Parathyroid adenoma (tissue), 2 donors: ENCODE results near the gene NMNAT2.

Source experiments
- H2AFZ ChIP-seq: fragments of 300-600 bp; sonication (generic); one replicate; pipeline ENCODE4 v1.7.0; 2017; ENCODE audit warnings: antibody characterized with exemption, mild to moderate bottlenecking
- H3K27ac ChIP-seq: fragments of 300-600 bp; sonication (generic); one replicate; pipeline ENCODE4 v1.7.0; 2017
- H3K27me3 ChIP-seq: fragments of 300-600 bp; sonication (generic); one replicate; pipeline ENCODE4 v1.7.0; 2017; ENCODE audit warnings: low read length; ENCODE audit not compliant: control insufficient read depth, insufficient read depth
- H3K36me3 ChIP-seq: fragments of 300-600 bp; sonication (generic); one replicate; pipeline ENCODE4 v1.7.0; 2017; ENCODE audit warnings: low read length; ENCODE audit not compliant: control insufficient read depth, insufficient read depth
- H3K4me1 ChIP-seq: fragments of 300-600 bp; sonication (generic); one replicate; pipeline ENCODE4 v1.7.0; 2017; ENCODE audit warnings: control low read depth
- H3K4me2 ChIP-seq: fragments of 300-600 bp; sonication (generic); one replicate; pipeline ENCODE4 v1.7.0; 2017; ENCODE audit warnings: low read length
- H3K4me3 ChIP-seq: fragments of 300-600 bp; sonication (generic); one replicate; pipeline ENCODE4 v1.7.0; 2017; ENCODE audit warnings: low read depth, low read length
- H3K79me2 ChIP-seq: fragments of 300-600 bp; sonication (generic); one replicate; pipeline ENCODE4 v1.7.0; 2017; ENCODE audit warnings: control low read depth
- H3K9ac ChIP-seq: fragments of 300-600 bp; sonication (generic); one replicate; pipeline ENCODE4 v1.7.0; 2017; ENCODE audit warnings: mild to moderate bottlenecking
- H3K9me3 ChIP-seq: fragments of 300-600 bp; sonication (generic); one replicate; pipeline ENCODE4 v1.7.0; 2017; ENCODE audit warnings: low read length; ENCODE audit not compliant: control insufficient read depth
- CTCF ChIP-seq: fragments of 300-600 bp; sonication (generic); IDR thresholded peaks from one replicate; pipeline ENCODE4 v1.7.0; 2017; ENCODE audit warnings: antibody characterized with exemption, mild to moderate bottlenecking
- donor health status: primary hyperparathyroidism.

Gene NMNAT2

DNA sequence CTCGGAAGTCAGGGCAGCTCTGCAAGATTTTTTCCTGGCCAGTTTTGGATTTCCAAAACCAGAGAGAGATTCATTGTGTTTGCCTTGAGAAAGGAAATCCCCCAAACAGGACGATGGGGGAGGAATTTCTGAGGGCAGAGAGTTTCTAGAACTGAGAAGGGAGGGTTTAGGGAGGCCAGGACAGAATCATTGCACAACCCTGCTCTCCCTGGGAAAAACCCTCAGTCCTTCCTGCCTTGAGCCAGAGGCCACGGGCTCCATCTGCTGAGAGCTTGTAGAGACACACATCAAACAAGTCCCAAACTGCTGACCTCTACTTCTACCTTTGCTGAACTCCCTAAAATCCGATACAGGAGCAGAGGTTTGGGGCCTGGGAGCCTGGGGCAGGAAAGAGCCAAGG, 99.7 kb downstream of the NMNAT2 start:
- no peaks in the 10 kb centered on the region for H3K9me3 ChIP-seq
- H3K79me2 ChIP-seq: peaks cover 3% of the 10 kb centered on the region
- no peak overlapping the region for H3K9ac ChIP-seq
- TF ChIP-seq CTCF: no peak
- H3K27me3 ChIP-seq: no peaks in the 10 kb centered on the region
- no peaks in the 10 kb centered on the region for H3K36me3 ChIP-seq
- H3K27ac ChIP-seq: peak overlapping the region; percentile 44
- H2AFZ ChIP-seq: no peak overlapping the region
- H3K4me1 ChIP-seq: no peaks in the 10 kb centered on the region
- no peak overlapping the region for H3K4me2 ChIP-seq
- no peak overlapping the region for H3K4me3 ChIP-seq

GRCh38 chr1:183315991-183316758, 102.0 kb downstream of the NMNAT2 start:
- no peak overlapping the region for H3K9ac ChIP-seq
- no peaks in the 10 kb centered on the region for H3K9me3 ChIP-seq
- no peak overlapping the region for H2AFZ ChIP-seq
- no peaks in the 10 kb centered on the region for H3K27me3 ChIP-seq
- no peaks in the 10 kb centered on the region for H3K4me1 ChIP-seq
- TF ChIP-seq CTCF: no peak
- H3K79me2 ChIP-seq: peaks cover 2% of the 10 kb centered on the region
- H3K4me3 ChIP-seq: no peak overlapping the region
- H3K4me2 ChIP-seq: no peak overlapping the region
- no peak overlapping the region for H3K27ac ChIP-seq
- no peaks in the 10 kb centered on the region for H3K36me3 ChIP-seq

DNA sequence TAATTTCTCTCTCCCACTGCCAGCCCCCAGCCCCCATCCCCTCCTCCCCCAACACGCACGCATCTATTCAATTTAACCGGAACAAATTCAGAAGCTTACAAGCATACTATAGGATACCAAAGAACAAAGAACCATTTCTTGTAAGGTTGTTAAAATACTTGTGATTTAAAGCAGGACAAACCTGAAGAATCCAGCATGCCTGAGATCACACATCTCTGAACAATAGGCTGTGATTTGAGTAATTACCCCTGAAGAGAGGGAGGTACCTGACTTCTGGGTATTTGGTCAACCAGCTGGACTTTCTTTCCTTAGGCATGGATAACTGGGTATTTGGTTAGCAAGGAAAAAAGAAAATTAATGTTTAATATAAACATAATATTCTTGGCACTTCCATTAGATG, 105.1 kb downstream of the NMNAT2 start:
- no peak for TF ChIP-seq CTCF
- Histone ChIP-seq H3K4me2 (no peak overlapping the region), H3K4me1 (no peaks in the 10 kb centered on the region), H3K4me3 (no peak overlapping the region), H2AFZ (no peak overlapping the region), H3K36me3 (no peaks in the 10 kb centered on the region), H3K27ac (no peak overlapping the region), H3K27me3 (no peaks in the 10 kb centered on the region), H3K79me2 (no peaks in the 10 kb centered on the region), H3K9ac (no peak overlapping the region), H3K9me3 (no peaks in the 10 kb centered on the region)

GRCh38 chr1:183310753-183311479, 107.3 kb downstream of the NMNAT2 start:
- TF ChIP-seq CTCF: no peak
- no peak overlapping the region for H3K4me2 ChIP-seq
- no peak overlapping the region for H3K4me3 ChIP-seq
- no peaks in the 10 kb centered on the region for H3K27me3 ChIP-seq
- H2AFZ ChIP-seq: no peak overlapping the region
- H3K9me3 ChIP-seq: no peaks in the 10 kb centered on the region
- no peak overlapping the region for H3K9ac ChIP-seq
- H3K27ac ChIP-seq: no peak overlapping the region
- H3K79me2 ChIP-seq: no peaks in the 10 kb centered on the region
- H3K36me3 ChIP-seq: no peaks in the 10 kb centered on the region
- H3K4me1 ChIP-seq: no peaks in the 10 kb centered on the region
